B cell (primary cell): ENCODE data around the gene DGKB. TPM values are rescaled to one million over a fixed set of nuclear protein-coding genes. Genes with fewer than 3 reads are reported as not detected.

ENCODE experiments used
- ATAC-seq: fragments of 200-7000 bp; cut with Tn5 transposase; one replicate; pipeline ENCODE4 v1.10.0; 2021; ENCODE audit warnings: low read depth, mild to moderate bottlenecking, moderate number of reproducible peaks, moderate library complexity
- CTCF ChIA-PET: fragments of 350-600 bp; sonication (Branson Sonifier 250); formaldehyde crosslinking; loops from one replicate; lab custom pipeline; 2021; ENCODE audit warnings: antibody characterized with exemption, inconsistent platforms; lab: Charles Lee
- POLR2A ChIA-PET: fragments of 350-600 bp; sonication (Branson Sonifier 250); formaldehyde crosslinking; loops from one replicate; lab custom pipeline; 2021; ENCODE audit warnings: antibody characterized with exemption; lab: Charles Lee
- DNase-seq: peaks from one replicate; pipeline ENCODE4 v3.0.0; 2013
- H2AFZ ChIP-seq: 2 replicates; pipeline ENCODE4 v1.6.1; 2012; ENCODE audit warnings: mild to moderate bottlenecking, low read depth, low read length; ENCODE audit not compliant: insufficient read depth, poor library complexity, severe bottlenecking
- H3K27ac ChIP-seq, 2 donors: 1 replicate in 1 of 2; 2 replicates in 1 of 2; pipeline ENCODE4 v1.5.1; 2012 to 2013; ENCODE audit warnings: low read length in 2 of 2, mild to moderate bottlenecking in 2 of 2, moderate library complexity in 1 of 2
- H3K27me3 ChIP-seq, 4 experiments: fragments of 200-600 bp in 1 of 4; sonication (generic) in 1 of 4; replicated peaks in 1 of 4; 1 replicate in 2 of 4; 2 replicates in 2 of 4; pipeline versions ENCODE4 v1.6.1 to v1.7.0; 2013 to 2016; ENCODE audit warnings: low read length in 3 of 4, mild to moderate bottlenecking in 2 of 4, mixed read lengths in 1 of 4, moderate library complexity in 1 of 4; ENCODE audit not compliant: insufficient read depth in 4 of 4, control insufficient read depth in 3 of 4; ENCODE audit errors: control extremely low read depth in 1 of 4
- H3K36me3 ChIP-seq, 2 experiments: replicated peaks in 1 of 2; 1 replicate in 1 of 2; 2 replicates in 1 of 2; pipeline versions ENCODE4 v1.6.1 to v1.7.1; 2013; ENCODE audit warnings: low read length in 1 of 2; ENCODE audit not compliant: insufficient read depth in 2 of 2, control insufficient read depth in 1 of 2; ENCODE audit errors: control extremely low read depth in 1 of 2, extremely low read depth in 1 of 2
- H3K4me1 ChIP-seq, 2 donors: fragments of 200-600 bp in 1 of 2; sonication (generic) in 1 of 2; 1 replicate in 1 of 2; 2 replicates in 1 of 2; pipeline versions ENCODE4 v1.5.1 to v1.6.1; 2013 to 2017; ENCODE audit warnings: low read length in 2 of 2; ENCODE audit not compliant: control insufficient read depth in 2 of 2, insufficient read depth in 2 of 2
- H3K4me2 ChIP-seq: replicated peaks from 2 replicates; pipeline ENCODE3; 2012; ENCODE audit warnings: mild to moderate bottlenecking, low read depth, low read length; ENCODE audit not compliant: poor library complexity, severe bottlenecking
- H3K4me3 ChIP-seq, 5 experiments: fragments of 200-600 bp in 1 of 5; sonication (generic) in 1 of 5; 1 replicate in 3 of 5; 2 replicates in 2 of 5; pipeline versions ENCODE4 v1.5.1 to v1.7.0; 2011 to 2016; ENCODE audit warnings: low read length in 4 of 5, mild to moderate bottlenecking in 4 of 5, low read depth in 2 of 5, control low read depth in 1 of 5, moderate library complexity in 1 of 5; ENCODE audit not compliant: insufficient read depth in 1 of 5; ENCODE audit errors: control extremely low read depth in 1 of 5, extremely low read depth in 1 of 5
- H3K79me2 ChIP-seq: fragments of 200-600 bp; sonication (generic); one replicate; pipeline ENCODE4 v1.6.0; 2016; ENCODE audit warnings: low read length; ENCODE audit not compliant: control insufficient read depth, insufficient read depth
- H3K9ac ChIP-seq: fragments of 200-600 bp; sonication (generic); 2 replicates; pipeline ENCODE4 v1.6.1; 2017; ENCODE audit warnings: mild to moderate bottlenecking, low read length, moderate library complexity
- H3K9me3 ChIP-seq, 3 donors: one replicate each; pipeline versions ENCODE4 v1.6.1 to v1.7.1; 2013; ENCODE audit warnings: low read length in 2 of 3; ENCODE audit not compliant: control insufficient read depth in 2 of 3, insufficient read depth in 1 of 3; ENCODE audit errors: control extremely low read depth in 1 of 3
- H4K20me1 ChIP-seq: 2 replicates; pipeline ENCODE4 v1.6.0; 2012; ENCODE audit warnings: mild to moderate bottlenecking, low read length; ENCODE audit not compliant: insufficient read depth, control insufficient read depth, poor library complexity, severe bottlenecking
- H3K27ac Mint-ChIP-seq: one replicate; pipeline ENCODE4 v1.8.0; 2021; ENCODE audit warnings: mixed read lengths
- H3K27me3 Mint-ChIP-seq: one replicate; pipeline ENCODE4 v1.8.0; 2021; ENCODE audit warnings: mixed read lengths
- H3K4me1 Mint-ChIP-seq: one replicate; pipeline ENCODE4 v1.8.0; 2021; ENCODE audit warnings: mixed read lengths
- H3K4me3 Mint-ChIP-seq: one replicate; pipeline ENCODE4 v1.8.0; 2021; ENCODE audit warnings: mixed read lengths
- H3K9me3 Mint-ChIP-seq: one replicate; pipeline ENCODE4 v1.8.0; 2022; ENCODE audit warnings: mixed read lengths; ENCODE audit not compliant: insufficient read depth
- EZH2 ChIP-seq: IDR thresholded peaks from 2 replicates; pipeline ENCODE4 v1.6.1; 2012; ENCODE audit warnings: borderline replicate concordance, low read depth, mild to moderate bottlenecking, moderate library complexity, low read length; ENCODE audit not compliant: insufficient read depth, poor library complexity, severe bottlenecking
- WGBS: methylation state at CpG from one replicate; pipeline ENCODE4 v1.1.5; 2013; ENCODE audit warnings: missing lambda C conversion rate; ENCODE audit not compliant: insufficient coverage; 5-methylcytosine and 5-hydroxymethylcytosine counted together
- intact Hi-C: fragments of 100-400 bp; cut with micrococcal nuclease; formaldehyde crosslinking; loops from one replicate; pipeline ENCODE4 v1.10.0; 2022
- polyA plus RNA-seq: library from polyadenylated mRNA; depleted of rRNA; stranded (reverse); fragments of >200 nt; gene quantifications from 2 replicates; pipeline ENCODE4 v1.2.3, GENCODE V29; 2012
- total RNA-seq, 2 donors: library from RNA; stranded (reverse); fragments of 120-200 nt in 1 of 2; gene quantifications; 1 replicate in 1 of 2; 2 replicates in 1 of 2; pipeline versions ENCODE4 v1.2.3 to v1.2.4, GENCODE V29; 2013 to 2022
- TF ChIP-seq, protein P1 (sequence below): fragments of 200-600 bp; IDR thresholded peaks from one replicate; pipeline ENCODE4 v1.8.0; 2022; ENCODE audit warnings: antibody characterized with exemption, mild to moderate bottlenecking

The DGKB gene
- total and polyA plus RNA-seq, 2 donors (not counting 1 experiment from before 2014, with no cell fraction given), result not detected

GRCh38 chr7:14270099-14270498, 632.5 kb downstream of the DGKB start:
- CTCF ChIA-PET, result no interaction called here

GRCh38 chr7:14260011-14260410, 642.5 kb downstream of the DGKB start:
- H3K9me3 Mint-ChIP-seq, result peaks cover 2% of the 10 kb centered on the region

More at GRCh38 chr7:14270099-14270498, 632.5 kb downstream of the DGKB start:
- H3K27ac ChIP-seq, result no peak overlapping the region
- H3K4me2 ChIP-seq, result no peak overlapping the region
- H3K36me3 ChIP-seq, result no peaks in the 10 kb centered on the region
- no peak for ATAC-seq
- peaks cover 0 to 2% (median 0%) of the 10 kb centered on the region in 3 donors for H3K9me3 ChIP-seq
- no peaks in the 10 kb centered on the region for H3K79me2 ChIP-seq
- H3K27me3 Mint-ChIP-seq, result no peaks in the 10 kb centered on the region
- H3K4me3 Mint-ChIP-seq, result no peak overlapping the region
- WGBS, result 63% methylated on average over 4 of the region's 5 CpGs
- POLR2A ChIA-PET, result no interaction called here
- no peaks in the 10 kb centered on the region for H4K20me1 ChIP-seq
- no peak overlapping the region for H3K4me3 ChIP-seq
- H3K4me1 Mint-ChIP-seq, result no peaks in the 10 kb centered on the region
- TF ChIP-seq EZH2, result no peak
- TF ChIP-seq, protein P1, sequence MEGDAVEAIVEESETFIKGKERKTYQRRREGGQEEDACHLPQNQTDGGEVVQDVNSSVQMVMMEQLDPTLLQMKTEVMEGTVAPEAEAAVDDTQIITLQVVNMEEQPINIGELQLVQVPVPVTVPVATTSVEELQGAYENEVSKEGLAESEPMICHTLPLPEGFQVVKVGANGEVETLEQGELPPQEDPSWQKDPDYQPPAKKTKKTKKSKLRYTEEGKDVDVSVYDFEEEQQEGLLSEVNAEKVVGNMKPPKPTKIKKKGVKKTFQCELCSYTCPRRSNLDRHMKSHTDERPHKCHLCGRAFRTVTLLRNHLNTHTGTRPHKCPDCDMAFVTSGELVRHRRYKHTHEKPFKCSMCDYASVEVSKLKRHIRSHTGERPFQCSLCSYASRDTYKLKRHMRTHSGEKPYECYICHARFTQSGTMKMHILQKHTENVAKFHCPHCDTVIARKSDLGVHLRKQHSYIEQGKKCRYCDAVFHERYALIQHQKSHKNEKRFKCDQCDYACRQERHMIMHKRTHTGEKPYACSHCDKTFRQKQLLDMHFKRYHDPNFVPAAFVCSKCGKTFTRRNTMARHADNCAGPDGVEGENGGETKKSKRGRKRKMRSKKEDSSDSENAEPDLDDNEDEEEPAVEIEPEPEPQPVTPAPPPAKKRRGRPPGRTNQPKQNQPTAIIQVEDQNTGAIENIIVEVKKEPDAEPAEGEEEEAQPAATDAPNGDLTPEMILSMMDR, result no peak
- H3K27me3 ChIP-seq, result no peaks in the 10 kb centered on the region
- no peak for DNase-seq
- H3K9me3 Mint-ChIP-seq, result peaks cover 3% of the 10 kb centered on the region
- intact Hi-C loops, result no loop called here
- no peak overlapping the region for H3K9ac ChIP-seq
- no peak overlapping the region for H2AFZ ChIP-seq
- H3K4me1 ChIP-seq, result no peaks in the 10 kb centered on the region
- H3K27ac Mint-ChIP-seq, result no peak overlapping the region

More at GRCh38 chr7:14260011-14260410, 642.5 kb downstream of the DGKB start:
- Histone ChIP-seq H3K27ac (no peak overlapping the region), H3K4me2 (no peak overlapping the region), H2AFZ (no peak overlapping the region), H3K4me3 (no peak overlapping the region), H3K9ac (no peak overlapping the region), H3K4me1 (no peaks in the 10 kb centered on the region), H4K20me1 (no peaks in the 10 kb centered on the region), H3K27me3 (no peaks in the 10 kb centered on the region), H3K36me3 (no peaks in the 10 kb centered on the region), H3K9me3 (peaks cover 0 to 3% (median 0%) of the 10 kb centered on the region in 3 donors), H3K79me2 (no peaks in the 10 kb centered on the region)
- Mint-ChIP-seq H3K27me3 (no peaks in the 10 kb centered on the region), H3K4me1 (no peaks in the 10 kb centered on the region), H3K4me3 (no peak overlapping the region), H3K27ac (no peak overlapping the region)
- TF ChIP-seq, protein P1, result no peak
- no peak for TF ChIP-seq EZH2
- no peak for ATAC-seq
- ChIA-PET POLR2A (no interaction called here), CTCF (no interaction called here)
- intact Hi-C loops, result no loop called here
- DNase-seq, result no peak
